GM18502 (cell line): ENCODE results near the gene NCOA3.
"Not testable (repeated sequence)": the region's sequence is repeated elsewhere in the genome, so short reads cannot be mapped to it uniquely, and the experiment has no call there.

Source experiments
- ATAC-seq: cut with Tn5 transposase; IDR thresholded peaks from one replicate; pipeline ENCODE4 v1.9.1; 2021; ENCODE audit warnings: mild to moderate bottlenecking; ENCODE audit not compliant: unreplicated experiment, poor library complexity

Gene NCOA3

GRCh38 chr20:47557791-47558190 lies 56.1 kb downstream of the NCOA3 start:
- ATAC-seq = no peak

DNA sequence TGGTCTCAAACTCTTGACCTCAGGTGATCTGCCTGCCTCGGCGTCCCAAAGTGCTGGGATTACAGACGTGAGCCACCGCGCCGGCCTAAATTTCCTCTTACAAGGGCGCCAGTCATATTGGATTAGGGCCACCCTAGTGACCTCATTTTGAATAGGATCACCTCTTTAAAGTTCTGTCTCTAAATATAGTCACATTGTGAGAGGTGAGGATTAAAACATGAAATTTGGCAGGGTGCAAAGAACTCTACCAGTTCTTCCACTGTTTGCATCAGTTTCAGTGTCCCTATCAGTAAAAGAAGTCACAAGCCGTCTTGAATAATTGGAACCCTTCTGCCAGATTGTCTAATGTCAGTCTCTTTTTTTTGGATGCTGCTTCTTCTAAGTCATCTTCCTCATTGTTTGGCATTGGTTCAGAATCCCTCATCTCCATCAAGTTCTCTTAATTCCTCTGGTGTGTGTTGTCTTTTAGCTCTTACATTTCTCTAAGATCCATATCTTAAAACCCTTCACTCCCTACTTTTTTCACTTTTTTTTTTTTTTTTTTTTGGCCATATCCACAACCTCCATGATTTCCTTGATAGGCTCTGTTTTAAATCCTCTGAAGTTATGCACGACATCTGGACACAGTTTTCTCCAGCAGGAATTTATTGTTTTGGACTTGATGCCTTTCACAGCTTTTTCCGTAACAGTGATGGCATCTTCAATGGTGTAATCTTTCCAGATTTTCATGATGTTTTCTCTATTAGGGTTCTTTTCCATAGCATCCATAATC lies 56.8 kb downstream of the NCOA3 start:
- no peak for ATAC-seq

DNA sequence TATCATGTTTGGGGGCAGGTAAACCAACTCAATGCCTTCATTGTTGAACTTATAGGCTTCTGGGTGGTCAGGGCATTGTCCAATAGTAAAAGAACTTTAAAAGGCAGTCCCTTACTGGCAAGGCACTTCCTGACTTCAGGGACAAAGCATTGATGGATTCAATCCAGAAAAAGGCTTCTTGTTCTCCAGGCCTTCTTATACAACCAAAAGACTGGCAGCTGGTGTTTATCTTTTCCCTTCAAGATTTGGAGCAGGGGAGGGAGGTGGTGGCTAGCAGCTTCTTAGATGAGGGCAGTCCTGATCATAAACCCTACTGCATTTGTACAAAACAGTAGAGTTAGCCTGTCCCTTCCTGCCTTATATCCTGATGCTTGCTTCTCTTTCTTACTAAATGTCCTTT lies 57.5 kb downstream of the NCOA3 start:
- no peak for ATAC-seq

DNA sequence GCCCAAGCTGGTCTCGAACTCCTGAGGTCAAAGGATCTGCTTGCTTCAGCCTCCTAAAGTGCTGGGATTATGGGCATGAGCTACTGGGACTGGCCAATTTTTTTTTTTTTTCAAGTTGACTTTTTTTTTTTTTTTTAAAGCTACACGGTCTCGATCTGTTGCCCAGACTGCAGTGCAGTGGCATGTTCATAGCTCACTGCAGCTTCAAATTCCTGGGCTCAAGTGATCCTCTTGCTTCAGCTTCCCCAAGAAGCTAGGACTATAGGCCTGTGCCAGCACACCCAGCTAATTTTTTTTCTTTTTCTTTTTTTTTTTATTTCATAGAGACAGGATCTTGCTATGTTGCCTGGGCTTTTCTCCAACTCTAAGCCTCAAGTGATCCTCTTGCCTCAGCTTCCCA lies 59.5 kb downstream of the NCOA3 start:
- no peak for ATAC-seq

DNA sequence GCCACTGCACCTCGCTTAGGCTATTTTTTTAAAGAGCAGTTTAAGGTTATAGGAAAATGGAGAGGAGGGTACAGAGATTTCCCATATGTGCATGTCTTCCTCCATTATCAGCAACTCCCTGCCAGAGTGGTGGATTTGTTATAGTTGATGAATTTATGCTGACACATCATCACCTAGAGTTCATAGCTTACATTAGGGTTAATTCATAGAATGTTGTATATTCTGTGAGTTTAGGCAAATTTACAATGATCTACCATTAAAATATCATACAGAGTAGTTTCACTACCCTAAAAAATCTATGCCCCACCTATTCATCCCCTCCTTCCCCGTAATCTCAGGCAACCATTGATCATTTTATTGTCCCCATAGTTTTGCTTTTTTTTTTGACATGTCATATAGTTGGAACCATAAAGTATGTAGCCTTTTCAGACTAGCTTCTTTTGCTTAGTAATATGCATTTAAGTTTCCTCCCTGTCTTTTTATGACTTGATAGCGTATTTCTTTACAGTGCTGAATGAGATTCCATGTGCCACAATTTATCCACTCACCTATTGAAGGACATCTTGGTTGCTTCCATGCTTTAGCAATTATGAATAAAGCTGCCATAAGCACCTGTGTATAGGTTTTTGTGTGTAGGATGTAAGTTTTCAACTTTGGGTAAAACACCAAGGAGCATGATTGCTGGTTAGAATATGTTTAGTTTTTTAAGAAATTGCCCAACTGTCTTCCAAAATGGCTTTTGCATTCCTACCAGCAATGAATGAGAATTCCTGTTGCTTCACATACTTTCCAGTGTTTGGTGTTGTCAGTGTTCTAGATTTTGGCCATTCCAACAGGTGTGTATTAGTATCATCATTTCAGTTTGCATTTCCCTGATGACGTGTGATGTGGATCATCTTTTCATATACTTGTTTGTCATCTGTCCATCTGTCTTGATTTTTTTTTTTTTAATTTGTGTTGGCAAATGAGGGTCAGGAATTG lies 60.2 kb downstream of the NCOA3 start:
- ATAC-seq = no peak

- no peak for ATAC-seq
Measured at GRCh38 chr20:47566269-47566668, 64.6 kb downstream of the NCOA3 start.

- ATAC-seq = no peak
Measured at GRCh38 chr20:47568019-47568418, 66.3 kb downstream of the NCOA3 start.

GRCh38 chr20:47568837-47569410 lies 67.2 kb downstream of the NCOA3 start:
- ATAC-seq = no peak

GRCh38 chr20:47571426-47571825 lies 69.7 kb downstream of the NCOA3 start:
- no peak for ATAC-seq

- no peak for ATAC-seq
Measured at GRCh38 chr20:47572105-47572729, 70.5 kb downstream of the NCOA3 start.

- ATAC-seq = no peak
Measured at GRCh38 chr20:47573559-47573958, 71.9 kb downstream of the NCOA3 start.

GRCh38 chr20:47574616-47575364 lies 73.1 kb downstream of the NCOA3 start:
- ATAC-seq = no peak

GRCh38 chr20:47576516-47577033 lies 74.9 kb downstream of the NCOA3 start:
- peak; percentile 63 for ATAC-seq

DNA sequence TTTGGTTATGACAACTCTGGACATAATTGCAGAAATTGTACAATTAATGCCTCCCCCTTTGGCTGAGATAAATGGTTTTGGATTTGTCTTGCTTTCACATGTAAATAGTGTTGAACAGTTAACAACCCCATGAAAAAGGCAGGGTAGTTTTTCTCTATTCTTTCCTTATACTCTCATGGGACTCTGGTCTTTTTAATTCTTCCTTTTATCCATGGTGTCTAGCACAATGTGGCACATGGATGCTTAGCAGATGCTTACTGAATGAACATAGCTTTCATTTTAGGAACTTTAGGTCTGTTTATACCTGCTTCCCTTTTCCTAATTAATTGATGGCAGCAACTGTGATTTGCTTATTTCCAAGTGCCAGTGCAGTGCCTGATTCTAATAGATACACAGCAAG lies 75.6 kb downstream of the NCOA3 start:
- ATAC-seq = no peak

GRCh38 chr20:47578543-47578942 lies 76.9 kb downstream of the NCOA3 start:
- ATAC-seq = no peak

DNA sequence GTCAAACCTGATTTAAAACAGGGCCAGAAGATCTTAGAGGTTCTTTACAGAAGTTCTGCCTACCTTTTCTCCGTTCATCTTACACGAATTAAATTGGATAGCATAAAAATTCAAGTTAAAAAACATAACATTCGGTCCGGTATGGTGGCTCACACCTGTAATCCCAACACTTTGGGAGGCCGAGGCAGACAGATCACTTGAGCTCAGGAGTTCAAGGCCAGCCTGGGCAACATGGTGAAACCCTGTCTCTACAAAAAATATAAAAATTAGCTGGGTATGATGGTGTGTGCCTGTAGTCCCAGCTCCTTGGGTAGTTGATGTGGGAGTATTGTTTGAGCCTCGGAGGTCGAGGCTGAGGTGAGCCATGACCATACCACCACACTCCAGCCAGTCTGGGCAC lies 79.0 kb downstream of the NCOA3 start:
- not testable (repeated sequence) for ATAC-seq

- no peak for ATAC-seq
Measured at GRCh38 chr20:47581090-47581489, 79.4 kb downstream of the NCOA3 start.

GRCh38 chr20:47583551-47583950 lies 81.9 kb downstream of the NCOA3 start:
- no peak for ATAC-seq

- ATAC-seq = no peak
Measured at GRCh38 chr20:47585087-47585747, 83.5 kb downstream of the NCOA3 start.
